Gastrocnemius medialis (tissue), 4 donors: Measurements from ENCODE around the gene XPNPEP1.

Experiments used
- CTCF ChIP-seq, 5 experiments: fragments of 450-650 bp in 3 of 5; fragments of 200-600 bp in 2 of 5; sonication (generic) in 2 of 5; IDR thresholded peaks in 4 of 5; conservative IDR thresholded peaks in 1 of 5; 1 replicate in 4 of 5; 2 replicates in 1 of 5; pipeline ENCODE4 v1.5.1; 2016 to 2019; ENCODE audit warnings: antibody characterized with exemption in 5 of 5, mild to moderate bottlenecking in 3 of 5, moderate library complexity in 3 of 5
- POLR2A ChIP-seq, 2 donors: fragments of 450-650 bp; IDR thresholded peaks; one replicate each; pipeline ENCODE4 v1.6.1; 2017; ENCODE audit warnings: antibody characterized with exemption in 2 of 2, mild to moderate bottlenecking in 2 of 2, moderate library complexity in 2 of 2

- TF ChIP-seq CTCF (IDR thresholded peaks at IDR 0.05 in 4 of 5, conservative IDR thresholded peaks at IDR 0.05 in 1 of 5) (no peak), POLR2A (IDR thresholded peaks at IDR 0.05) (no peak)
Observed at GRCh38 chr10:109871476-109871875, 51.8 kb downstream of the XPNPEP1 start.
